Coronary artery (tissue), 2 donors: ENCODE results near the gene WHRN.

Experiments
- DNase-seq: peaks from one replicate; pipeline ENCODE4 v3.0.0-alpha.2; 2017; ENCODE audit warnings: low spot score
- H3K27ac ChIP-seq, 2 donors: fragments of 200-600 bp; sonication (generic); one replicate each; pipeline ENCODE4 v1.5.1; 2016 to 2019
- H3K4me3 ChIP-seq: fragments of 200-600 bp; sonication (generic); 2 replicates; pipeline ENCODE4 v1.5.1; 2016; ENCODE audit warnings: mild to moderate bottlenecking, moderate library complexity
- TF ChIP-seq, protein P1 (sequence below): fragments of 200-600 bp; sonication (generic); IDR thresholded peaks from one replicate; pipeline ENCODE4 v1.5.1; 2019; ENCODE audit warnings: antibody characterized with exemption

Gene WHRN

DNA sequence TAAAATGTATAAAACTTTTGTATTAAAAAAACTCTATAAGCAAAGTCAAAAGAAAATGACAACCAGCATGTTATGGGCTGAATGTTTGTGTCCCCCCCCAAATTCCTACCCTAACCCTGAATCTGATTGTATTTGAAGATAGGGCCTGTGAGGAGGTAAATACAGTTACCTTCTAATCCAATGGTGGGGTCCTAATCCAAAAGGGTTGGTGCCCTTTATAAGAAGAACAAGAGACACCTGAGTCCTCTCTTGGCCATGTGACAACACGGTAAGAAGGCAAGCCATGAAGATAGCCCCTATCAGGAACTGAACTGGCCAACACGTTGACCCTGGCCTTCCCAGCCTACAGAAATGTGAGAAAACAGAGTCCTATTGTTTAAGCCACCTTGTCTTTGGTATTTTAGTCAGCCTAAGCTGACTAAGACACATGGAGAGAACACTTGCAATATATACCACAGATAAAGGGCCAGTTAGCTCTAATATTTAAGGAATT lies 67.8 kb downstream of the WHRN start:
- H3K27ac ChIP-seq = no peak overlapping the region
- DNase-seq = peak; percentile 14
- no peak overlapping the region for H3K4me3 ChIP-seq
- TF ChIP-seq, protein P1, sequence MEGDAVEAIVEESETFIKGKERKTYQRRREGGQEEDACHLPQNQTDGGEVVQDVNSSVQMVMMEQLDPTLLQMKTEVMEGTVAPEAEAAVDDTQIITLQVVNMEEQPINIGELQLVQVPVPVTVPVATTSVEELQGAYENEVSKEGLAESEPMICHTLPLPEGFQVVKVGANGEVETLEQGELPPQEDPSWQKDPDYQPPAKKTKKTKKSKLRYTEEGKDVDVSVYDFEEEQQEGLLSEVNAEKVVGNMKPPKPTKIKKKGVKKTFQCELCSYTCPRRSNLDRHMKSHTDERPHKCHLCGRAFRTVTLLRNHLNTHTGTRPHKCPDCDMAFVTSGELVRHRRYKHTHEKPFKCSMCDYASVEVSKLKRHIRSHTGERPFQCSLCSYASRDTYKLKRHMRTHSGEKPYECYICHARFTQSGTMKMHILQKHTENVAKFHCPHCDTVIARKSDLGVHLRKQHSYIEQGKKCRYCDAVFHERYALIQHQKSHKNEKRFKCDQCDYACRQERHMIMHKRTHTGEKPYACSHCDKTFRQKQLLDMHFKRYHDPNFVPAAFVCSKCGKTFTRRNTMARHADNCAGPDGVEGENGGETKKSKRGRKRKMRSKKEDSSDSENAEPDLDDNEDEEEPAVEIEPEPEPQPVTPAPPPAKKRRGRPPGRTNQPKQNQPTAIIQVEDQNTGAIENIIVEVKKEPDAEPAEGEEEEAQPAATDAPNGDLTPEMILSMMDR = no peak

DNA sequence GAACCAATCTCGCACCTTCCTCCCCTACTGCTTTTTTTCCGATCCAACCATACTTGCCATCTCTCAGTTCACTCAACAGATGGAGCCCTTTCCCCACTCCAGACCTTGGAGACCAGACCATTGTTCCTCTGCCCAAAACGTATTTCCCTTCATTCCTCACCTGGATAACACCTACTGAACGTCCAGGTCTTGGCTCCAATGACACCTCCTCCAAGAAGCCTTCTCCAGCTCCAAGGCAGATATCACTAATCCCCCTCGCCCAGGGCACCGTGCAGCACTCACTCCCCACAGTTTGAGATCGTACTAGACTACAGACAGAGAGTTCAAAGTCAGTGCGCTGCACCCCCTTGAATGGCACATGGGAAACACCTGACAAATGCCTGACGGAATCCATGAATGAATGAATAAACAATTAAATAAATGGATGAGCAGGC lies 70.4 kb downstream of the WHRN start:
- Histone ChIP-seq H3K27ac (no peak overlapping the region), H3K4me3 (no peak overlapping the region)
- TF ChIP-seq, protein P1 = no peak
- peak; percentile 41 for DNase-seq

DNA sequence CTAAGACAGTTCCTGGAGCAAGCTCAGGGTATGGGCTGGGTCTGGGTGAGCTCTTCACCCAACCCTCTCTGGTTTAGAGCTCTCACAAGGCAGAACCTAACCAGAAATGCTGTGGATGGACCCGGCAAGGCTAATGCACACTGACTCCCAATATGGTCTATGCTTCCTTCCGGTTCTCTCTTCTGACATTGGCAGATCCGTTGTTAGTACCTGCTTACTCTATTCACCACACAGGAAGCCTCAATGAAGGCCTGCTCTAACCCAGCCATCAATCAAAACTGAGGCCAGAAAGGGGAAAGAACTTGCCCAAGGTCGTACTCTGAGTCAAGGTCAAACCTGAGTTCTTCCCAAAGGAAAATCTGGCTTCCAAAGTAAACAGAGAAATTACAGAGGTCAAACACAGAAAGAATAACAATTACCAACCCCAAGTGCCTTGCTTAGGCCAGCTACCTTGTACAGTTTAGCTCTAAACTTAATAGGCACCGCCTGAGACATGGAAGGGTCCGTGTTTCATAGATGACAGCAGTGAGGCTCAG lies 71.5 kb downstream of the WHRN start:
- H3K27ac ChIP-seq = no peak overlapping the region

DNA sequence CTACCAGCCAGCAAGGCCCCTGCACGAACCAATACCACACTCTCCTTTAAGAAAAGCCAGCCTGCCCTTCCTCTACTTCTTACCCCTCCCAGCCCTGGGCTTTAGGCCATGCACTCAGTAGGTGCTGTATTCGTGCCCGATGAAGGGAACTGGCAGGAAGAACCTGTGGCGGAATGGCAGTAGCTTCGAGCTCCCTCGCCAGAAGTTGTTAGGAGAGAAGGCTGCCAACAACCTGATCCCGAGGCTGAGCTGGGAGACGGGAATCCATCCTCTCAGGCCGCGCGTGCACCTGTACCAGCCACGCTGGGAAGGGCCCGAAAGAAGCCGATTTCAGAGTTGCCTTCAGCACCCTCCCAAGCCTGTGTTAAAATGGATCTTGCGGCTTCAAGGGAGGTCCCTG lies 72.2 kb downstream of the WHRN start:
- no peak overlapping the region for H3K4me3 ChIP-seq
- H3K27ac ChIP-seq = no peak overlapping the region
- TF ChIP-seq, protein P1 = no peak
- peak; percentile 66 for DNase-seq

More for the DNA sequence above, 71.5 kb downstream of the WHRN start:
- DNase-seq = peak; percentile 41
- no peak overlapping the region for H3K4me3 ChIP-seq
- TF ChIP-seq, protein P1 = no peak

DNA sequence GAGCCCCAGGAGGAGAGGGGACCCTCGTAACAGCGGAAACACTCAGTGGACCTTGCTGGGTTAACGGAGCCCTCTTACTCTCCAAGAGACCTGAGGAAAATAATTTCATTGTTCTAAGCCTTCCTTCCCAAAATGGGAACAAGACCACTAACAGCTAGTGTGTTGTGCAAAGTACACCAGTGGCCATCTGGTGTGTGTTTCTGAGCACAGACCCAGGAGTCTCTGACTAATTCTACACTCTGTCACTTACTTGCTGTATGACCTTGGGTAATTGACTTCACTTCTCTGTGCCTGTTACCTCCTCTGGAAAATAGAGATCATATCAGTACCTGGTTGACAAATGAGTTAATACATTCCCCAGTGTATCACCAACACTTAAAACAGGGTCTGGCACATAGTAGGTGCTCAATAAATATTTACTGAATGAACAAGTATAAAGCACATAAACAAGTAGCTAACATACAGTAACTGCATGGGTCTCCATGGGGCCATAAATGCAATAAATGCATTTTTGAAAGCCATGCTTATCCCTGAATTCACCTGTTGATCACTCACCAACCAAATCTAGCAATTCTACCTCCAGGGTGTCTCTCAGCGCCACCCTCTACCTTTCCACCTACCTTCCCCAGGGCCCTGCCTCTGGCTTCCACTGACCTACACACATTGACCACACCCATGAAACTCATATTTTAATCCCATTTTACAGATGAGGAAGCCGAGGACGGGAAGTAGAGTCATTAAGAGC lies 72.8 kb downstream of the WHRN start:
- no peak overlapping the region for H3K27ac ChIP-seq
- no peak overlapping the region for H3K4me3 ChIP-seq
- DNase-seq = no peak
- TF ChIP-seq, protein P1 = no peak

DNA sequence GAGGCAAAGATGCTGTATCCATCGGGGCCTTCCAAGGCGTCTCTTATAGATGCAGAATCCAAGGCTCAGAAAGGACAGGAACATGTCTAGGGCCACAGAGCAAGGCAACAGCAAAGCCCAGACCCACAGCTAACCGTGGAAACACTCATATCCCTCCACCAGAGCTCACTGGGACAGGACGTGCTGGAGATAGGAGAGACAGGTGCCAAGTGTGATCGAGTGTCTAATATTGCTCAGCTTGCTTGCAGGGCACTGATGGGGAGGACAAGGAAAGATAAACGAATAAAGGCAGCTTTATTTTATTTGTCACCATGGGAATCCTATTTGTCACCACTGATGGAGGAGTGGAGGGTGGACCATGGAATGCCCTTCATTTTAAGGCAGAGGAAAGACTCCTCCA lies 73.5 kb downstream of the WHRN start:
- H3K27ac ChIP-seq = no peak overlapping the region
- no peak overlapping the region for H3K4me3 ChIP-seq
- DNase-seq = no peak
- TF ChIP-seq, protein P1 = no peak

DNA sequence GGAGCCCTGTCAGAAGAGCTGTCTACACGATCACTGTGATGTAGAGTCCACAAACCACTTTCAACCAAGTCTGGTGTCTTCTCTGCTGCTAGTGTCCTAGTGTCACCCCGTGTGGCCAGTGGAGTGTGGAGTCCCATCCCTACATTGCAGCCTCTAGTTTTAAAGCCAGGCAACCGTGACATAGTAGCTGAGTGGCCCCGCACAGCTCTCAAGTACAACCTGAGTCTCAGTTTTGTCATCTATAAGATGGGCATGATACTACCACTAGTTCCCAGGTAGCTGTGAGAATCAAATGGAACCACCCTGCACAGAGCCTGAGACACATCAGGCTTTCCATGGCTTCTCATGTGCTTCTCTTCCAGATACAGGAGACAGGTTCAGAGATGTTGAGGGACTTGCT lies 74.3 kb downstream of the WHRN start:
- TF ChIP-seq, protein P1 = no peak
- no peak for DNase-seq
- H3K4me3 ChIP-seq = no peak overlapping the region

More for the DNA sequence above, 74.3 kb downstream of the WHRN start:
- no peak overlapping the region for H3K27ac ChIP-seq
